ENCODE data around the gene DDX20. TPM values are rescaled to one million over a fixed set of nuclear protein-coding genes. Genes with fewer than 3 reads are reported as not detected.

DDX20 gene
- total RNA-seq, 2 experiments from 2014 or later = 15.3 to 15.9 TPM

- ChIA-PET CTCF (no interaction called here), POLR2A (no interaction called here)
- H3K36me3 Mint-ChIP-seq (ENCODE audit: low read depth) = no peaks in the 10 kb centered on the region
- no peaks in the 10 kb centered on the region for H3K9me3 Mint-ChIP-seq
- no peak for TF ChIP-seq CTCF (IDR thresholded peaks at IDR 0.05)
- H3K4me3 Mint-ChIP-seq = no peak overlapping the region
- H3K27ac Mint-ChIP-seq = no peak overlapping the region
- no peak for DNase-seq
- intact Hi-C loops (cut with micrococcal nuclease) = no loop called here
- no peaks in the 10 kb centered on the region for H3K4me1 Mint-ChIP-seq (ENCODE audit: low read depth)
- no peak for ATAC-seq
- H3K27me3 Mint-ChIP-seq = no peaks in the 10 kb centered on the region
Observed at GRCh38 chr1:111779546-111779945, 23.8 kb downstream of the DDX20 start.

- ChIA-PET CTCF (interaction anchor here (0.8 kb wide), 1 partner anchor 15 kb away, joined by 4 read pairs; no protein-coding TSS in a partner anchor), POLR2A (no interaction called here)
- no peak for TF ChIP-seq CTCF (IDR thresholded peaks at IDR 0.05)
- DNase-seq (no peak), ATAC-seq (no peak)
- H3K4me3 Mint-ChIP-seq = no peak overlapping the region
- no peaks in the 10 kb centered on the region for H3K36me3 Mint-ChIP-seq (ENCODE audit: low read depth)
- H3K27ac Mint-ChIP-seq = no peak overlapping the region
- no peaks in the 10 kb centered on the region for H3K9me3 Mint-ChIP-seq
- no peaks in the 10 kb centered on the region for H3K27me3 Mint-ChIP-seq
- intact Hi-C loops (cut with micrococcal nuclease) = no loop called here
- H3K4me1 Mint-ChIP-seq (ENCODE audit: low read depth) = no peaks in the 10 kb centered on the region
Observed at GRCh38 chr1:111784273-111784901, 28.7 kb downstream of the DDX20 start.

- Mint-ChIP-seq H3K36me3 (ENCODE audit: low read depth) (no peaks in the 10 kb centered on the region), H3K4me3 (no peak overlapping the region), H3K27me3 (peaks cover 3% of the 10 kb centered on the region), H3K9me3 (no peaks in the 10 kb centered on the region), H3K4me1 (ENCODE audit: low read depth) (no peaks in the 10 kb centered on the region), H3K27ac (no peak overlapping the region)
- intact Hi-C loops (cut with micrococcal nuclease) = no loop called here
- ChIA-PET CTCF (no interaction called here), POLR2A (no interaction called here)
- TF ChIP-seq CTCF (IDR thresholded peaks at IDR 0.05) = no peak
- DNase-seq (no peak), ATAC-seq (no peak)
Observed at GRCh38 chr1:111786669-111787207, 31.0 kb downstream of the DDX20 start.

- no peak for DNase-seq
- no peak overlapping the region for H3K27ac Mint-ChIP-seq
- peaks cover 7% of the 10 kb centered on the region for H3K27me3 Mint-ChIP-seq
- ChIA-PET CTCF (no interaction called here), POLR2A (no interaction called here)
- H3K4me3 Mint-ChIP-seq = no peak overlapping the region
- H3K36me3 Mint-ChIP-seq (ENCODE audit: low read depth) = no peaks in the 10 kb centered on the region
- no peak for ATAC-seq
- H3K9me3 Mint-ChIP-seq = no peaks in the 10 kb centered on the region
- TF ChIP-seq CTCF (IDR thresholded peaks at IDR 0.05) = no peak
- intact Hi-C loops (cut with micrococcal nuclease) = no loop called here
- H3K4me1 Mint-ChIP-seq (ENCODE audit: low read depth) = no peaks in the 10 kb centered on the region
Observed at GRCh38 chr1:111789142-111789541, 33.4 kb downstream of the DDX20 start.

GRCh38 chr1:111789666-111790316 is 34.1 kb downstream of the DDX20 start:
- no peak for TF ChIP-seq CTCF (IDR thresholded peaks at IDR 0.05)
- H3K27me3 Mint-ChIP-seq = peaks cover 7% of the 10 kb centered on the region
- POLR2A ChIA-PET = interaction anchor here (0.7 kb wide), 1 partner anchor 17 kb away, joined by 3 read pairs; no protein-coding TSS in a partner anchor
- CTCF ChIA-PET = interaction anchor here (0.7 kb wide), 1 partner anchor 196 kb away, joined by 3 read pairs; no protein-coding TSS in a partner anchor
- DNase-seq (no peak), ATAC-seq (no peak)
- no peaks in the 10 kb centered on the region for H3K4me1 Mint-ChIP-seq (ENCODE audit: low read depth)
- H3K36me3 Mint-ChIP-seq (ENCODE audit: low read depth) = no peaks in the 10 kb centered on the region
- no peak overlapping the region for H3K27ac Mint-ChIP-seq
- intact Hi-C loops (cut with micrococcal nuclease) = no loop called here
- H3K9me3 Mint-ChIP-seq = no peaks in the 10 kb centered on the region
- H3K4me3 Mint-ChIP-seq = no peak overlapping the region
